PC-3 (cell line): ENCODE data around the gene HECW1.

ENCODE experiments used
- CTCF ChIP-seq: fragments of 300-600 bp; sonication (generic); conservative IDR thresholded peaks from 2 replicates; pipeline ENCODE4 v1.5.1; 2017; ENCODE audit warnings: antibody characterized with exemption, low read depth, mild to moderate bottlenecking, low read length
- EZH2 ChIP-seq: fragments of 300-600 bp; sonication (generic); IDR thresholded peaks from one replicate; pipeline ENCODE4 v1.6.1; 2017; ENCODE audit warnings: antibody characterized with exemption, mild to moderate bottlenecking, low read length; ENCODE audit not compliant: unreplicated experiment
- EZH2phosphoT487 ChIP-seq: fragments of 300-600 bp; sonication (generic); IDR thresholded peaks from 2 replicates; pipeline ENCODE4 v1.6.1; 2018; ENCODE audit warnings: mild to moderate bottlenecking, antibody characterized with exemption, low read length, borderline replicate concordance

GRCh38 chr7:43265139-43265538 is 152.7 kb downstream of the HECW1 start:
- TF ChIP-seq CTCF (no peak), EZH2 (no peak), EZH2phosphoT487 (no peak)
